SU-DHL-6 (cell line): ENCODE measurements around the gene PKD1L1.
A peak's percentile ranks its signal among the peaks of the same experiment; 100 is the strongest.

Experiments used
- CTCF ChIP-seq: fragments of 200-600 bp; sonication (generic); IDR thresholded peaks from one replicate; pipeline ENCODE4 v1.5.1; 2017; ENCODE audit warnings: antibody characterized with exemption, mild to moderate bottlenecking, low read length, moderate library complexity; ENCODE audit not compliant: insufficient read depth, poor library complexity, severe bottlenecking
- EZH2phosphoT487 ChIP-seq: fragments of 200-600 bp; sonication (generic), shearing (Covaris generic); conservative IDR thresholded peaks from 2 replicates; pipeline ENCODE4 v1.6.1; 2018; ENCODE audit warnings: mild to moderate bottlenecking, antibody characterized with exemption, low read length, moderate library complexity, mixed read lengths

- TF ChIP-seq CTCF: peak; percentile 38
- TF ChIP-seq EZH2phosphoT487: no peak
Observed at GRCh38 chr7:47988496-47989386, 40.5 kb upstream of the PKD1L1 start.
